DND-41 (cell line): ENCODE results near the gene CARNS1.

Source experiments
- ATAC-seq: fragments of 200-7000 bp; cut with Tn5 transposase; 3 replicates; pipeline ENCODE4 v1.9.1; 2021; ENCODE audit warnings: low read depth; ENCODE audit not compliant: insufficient read depth
- DNase-seq: peaks from one replicate; pipeline ENCODE4 v3.0.0-alpha.2; 2020
- H2AFZ ChIP-seq: 2 replicates; pipeline ENCODE4 v1.6.0; 2012; ENCODE audit warnings: low read depth, low read length
- H3K27ac ChIP-seq: 2 replicates; pipeline ENCODE4 v1.5.1; 2012; ENCODE audit warnings: low read length, inconsistent platforms
- H3K27me3 ChIP-seq: fragments of 200-600 bp; sonication (generic); 2 replicates; pipeline ENCODE4 v1.6.0; 2012; ENCODE audit warnings: low read length, mild to moderate bottlenecking, inconsistent platforms; ENCODE audit not compliant: insufficient read depth, poor library complexity
- H3K36me3 ChIP-seq: 2 replicates; pipeline ENCODE4 v1.5.1; 2012; ENCODE audit warnings: low read length, inconsistent platforms; ENCODE audit not compliant: insufficient read depth
- H3K4me1 ChIP-seq: 2 replicates; pipeline ENCODE4 v1.5.1; 2012; ENCODE audit warnings: mild to moderate bottlenecking, low read length; ENCODE audit not compliant: insufficient read depth
- H3K4me2 ChIP-seq: 2 replicates; pipeline ENCODE4 v1.6.0; 2012; ENCODE audit warnings: mild to moderate bottlenecking, moderate library complexity, low read length, inconsistent platforms; ENCODE audit not compliant: insufficient read depth
- H3K4me3 ChIP-seq, 2 experiments: fragments of 200-600 bp in 1 of 2; shearing (Covaris generic) in 1 of 2; 2 replicates each; pipeline ENCODE4 v1.5.1; 2012 to 2016; ENCODE audit warnings: inconsistent platforms in 2 of 2, low read length in 2 of 2, mild to moderate bottlenecking in 2 of 2, low read depth in 1 of 2, moderate library complexity in 1 of 2
- H3K79me2 ChIP-seq: 2 replicates; pipeline ENCODE4 v1.6.0; 2012; ENCODE audit warnings: low read length, inconsistent platforms; ENCODE audit not compliant: insufficient read depth
- H3K9ac ChIP-seq: 2 replicates; pipeline ENCODE4 v1.6.0; 2012; ENCODE audit warnings: low read depth, mild to moderate bottlenecking, inconsistent platforms, low read length, moderate library complexity
- H3K9me3 ChIP-seq: 2 replicates; pipeline ENCODE4 v1.5.1; 2012; ENCODE audit warnings: low read length, moderate library complexity, mild to moderate bottlenecking, inconsistent platforms; ENCODE audit not compliant: insufficient read depth, severe bottlenecking
- H4K20me1 ChIP-seq: 2 replicates; pipeline ENCODE4 v1.6.0; 2012; ENCODE audit warnings: low read length; ENCODE audit not compliant: insufficient read depth
- EZH2 ChIP-seq: IDR thresholded peaks from 3 replicates; pipeline ENCODE4 v1.6.1; 2012; ENCODE audit warnings: borderline replicate concordance, low read depth, mild to moderate bottlenecking, moderate library complexity, low read length, inconsistent platforms; ENCODE audit not compliant: severe bottlenecking
- TF ChIP-seq, protein P1 (sequence below): IDR thresholded peaks from 2 replicates; pipeline ENCODE4 v1.5.1; 2012; ENCODE audit warnings: borderline replicate concordance, low read length, moderate library complexity, mild to moderate bottlenecking; ENCODE audit not compliant: poor library complexity, severe bottlenecking; ENCODE audit errors: extremely low read depth

Gene CARNS1

DNA sequence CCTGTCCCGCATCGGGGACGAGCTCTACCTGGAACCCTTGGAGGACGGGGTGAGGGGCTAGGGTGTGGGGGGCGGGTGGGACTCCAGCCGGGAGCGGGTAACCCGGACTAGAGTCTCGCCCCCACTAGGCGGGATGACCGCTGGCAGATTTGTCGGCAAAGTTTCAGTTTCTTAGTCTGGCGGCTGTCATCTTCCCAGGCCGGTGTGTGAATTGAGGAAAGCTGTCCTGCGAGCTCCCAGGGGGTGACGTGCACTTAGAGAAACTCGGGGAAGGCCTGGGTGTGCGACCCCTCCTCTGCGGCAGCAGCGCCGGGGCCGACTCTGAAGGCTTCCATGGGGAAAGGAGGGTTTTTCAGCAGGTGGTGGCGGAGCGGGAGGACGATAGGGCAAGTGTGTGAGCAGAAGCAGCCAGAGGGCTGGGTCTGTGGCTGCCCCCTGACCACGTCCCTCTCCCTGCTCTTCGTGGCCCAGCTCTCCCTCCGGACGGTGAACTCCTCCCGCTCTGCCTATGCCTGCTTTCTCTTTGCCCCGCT, 23.2 kb upstream of the CARNS1 start:
- no peak for DNase-seq
- Histone ChIP-seq H2AFZ (peak overlapping the region; percentile 80), H4K20me1 (peaks cover 37% of the 10 kb centered on the region), H3K27me3 (no peaks in the 10 kb centered on the region), H3K4me1 (peaks cover 57% of the 10 kb centered on the region), H3K4me3 (peak overlapping the region; percentile 96), H3K36me3 (peaks cover 40% of the 10 kb centered on the region), H3K4me2 (peak overlapping the region; percentile 90), H3K27ac (peak overlapping the region; percentile 89), H3K9me3 (no peaks in the 10 kb centered on the region), H3K79me2 (peaks cover 58% of the 10 kb centered on the region), H3K9ac (peak overlapping the region; percentile 97)
- ATAC-seq: peak; percentile 6; the same call in 1 of the 3 replicates
- no peak for TF ChIP-seq EZH2
- TF ChIP-seq, protein P1, sequence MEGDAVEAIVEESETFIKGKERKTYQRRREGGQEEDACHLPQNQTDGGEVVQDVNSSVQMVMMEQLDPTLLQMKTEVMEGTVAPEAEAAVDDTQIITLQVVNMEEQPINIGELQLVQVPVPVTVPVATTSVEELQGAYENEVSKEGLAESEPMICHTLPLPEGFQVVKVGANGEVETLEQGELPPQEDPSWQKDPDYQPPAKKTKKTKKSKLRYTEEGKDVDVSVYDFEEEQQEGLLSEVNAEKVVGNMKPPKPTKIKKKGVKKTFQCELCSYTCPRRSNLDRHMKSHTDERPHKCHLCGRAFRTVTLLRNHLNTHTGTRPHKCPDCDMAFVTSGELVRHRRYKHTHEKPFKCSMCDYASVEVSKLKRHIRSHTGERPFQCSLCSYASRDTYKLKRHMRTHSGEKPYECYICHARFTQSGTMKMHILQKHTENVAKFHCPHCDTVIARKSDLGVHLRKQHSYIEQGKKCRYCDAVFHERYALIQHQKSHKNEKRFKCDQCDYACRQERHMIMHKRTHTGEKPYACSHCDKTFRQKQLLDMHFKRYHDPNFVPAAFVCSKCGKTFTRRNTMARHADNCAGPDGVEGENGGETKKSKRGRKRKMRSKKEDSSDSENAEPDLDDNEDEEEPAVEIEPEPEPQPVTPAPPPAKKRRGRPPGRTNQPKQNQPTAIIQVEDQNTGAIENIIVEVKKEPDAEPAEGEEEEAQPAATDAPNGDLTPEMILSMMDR: no peak

DNA sequence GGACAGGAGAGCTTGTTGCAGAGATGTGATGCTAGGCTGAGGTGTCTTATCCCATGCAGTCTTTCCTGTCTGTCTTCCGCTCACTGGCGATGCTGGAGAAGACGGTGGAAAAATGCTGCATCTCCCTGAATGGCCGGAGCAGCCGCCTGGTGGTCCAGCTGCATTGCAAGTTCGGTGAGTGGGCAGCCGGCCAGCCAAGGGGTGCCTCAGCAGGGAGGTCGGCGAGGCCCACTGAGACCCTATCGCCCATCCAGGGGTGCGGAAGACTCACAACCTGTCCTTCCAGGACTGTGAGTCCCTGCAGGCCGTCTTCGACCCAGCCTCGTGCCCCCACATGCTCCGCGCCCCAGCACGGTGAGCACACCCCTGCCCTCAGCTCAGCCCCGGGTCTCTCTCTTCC, 22.0 kb upstream of the CARNS1 start:
- no peak for TF ChIP-seq EZH2
- TF ChIP-seq, protein P1: no peak
- no peak for ATAC-seq
- H2AFZ ChIP-seq: no peak overlapping the region
- DNase-seq: no peak
- H3K27me3 ChIP-seq: no peaks in the 10 kb centered on the region
- peaks cover 69% of the 10 kb centered on the region for H3K4me1 ChIP-seq
- no peak overlapping the region for H3K27ac ChIP-seq
- H3K4me3 ChIP-seq: peak overlapping the region in 1 of 2 experiments; percentile 22; a peak in 1 of 4 replicates
- H3K4me2 ChIP-seq: peak overlapping the region; percentile 49; the same call in 1 of the 2 replicates
- H3K79me2 ChIP-seq: peaks cover 70% of the 10 kb centered on the region
- H3K9me3 ChIP-seq: no peaks in the 10 kb centered on the region
- peaks cover 49% of the 10 kb centered on the region for H4K20me1 ChIP-seq
- H3K36me3 ChIP-seq: peaks cover 52% of the 10 kb centered on the region
- no peak overlapping the region for H3K9ac ChIP-seq

DNA sequence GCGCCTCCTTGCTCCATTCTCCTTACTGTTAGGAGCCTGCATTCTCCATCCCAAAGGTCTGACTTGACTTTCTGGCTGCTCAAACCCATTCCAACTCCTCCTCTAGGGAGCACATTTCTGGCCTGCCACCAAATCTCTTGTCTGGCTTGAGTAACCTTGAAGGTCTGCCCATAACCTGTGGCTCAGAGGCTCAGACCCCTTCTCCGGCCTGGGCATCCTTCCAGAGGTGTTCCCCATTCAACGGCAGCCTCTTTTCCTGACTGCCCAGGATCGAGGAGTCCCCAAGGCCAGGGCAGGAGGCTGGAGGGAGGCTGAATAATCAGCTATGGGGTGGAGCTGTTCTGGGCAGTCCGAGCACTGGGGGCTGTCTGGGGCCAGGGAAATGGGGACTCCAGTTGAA, 21.5 kb upstream of the CARNS1 start:
- Histone ChIP-seq H3K27ac (no peak overlapping the region), H3K36me3 (peaks cover 57% of the 10 kb centered on the region), H4K20me1 (peaks cover 54% of the 10 kb centered on the region), H3K4me1 (peaks cover 74% of the 10 kb centered on the region), H3K79me2 (peaks cover 75% of the 10 kb centered on the region), H3K9me3 (no peaks in the 10 kb centered on the region), H3K4me2 (peak overlapping the region; percentile 49; the same call in 1 of the 2 replicates), H3K4me3 (no peak overlapping the region), H3K9ac (peak overlapping the region; percentile 21; the same call in 1 of the 2 replicates), H2AFZ (no peak overlapping the region), H3K27me3 (no peaks in the 10 kb centered on the region)
- DNase-seq: no peak
- ATAC-seq: no peak
- TF ChIP-seq EZH2: no peak
- TF ChIP-seq, protein P1: no peak
